NCI-H128 (cell line): ENCODE measurements around the gene ETNPPL.
"Not testable (repeated sequence)": the region's sequence is repeated elsewhere in the genome, so short reads cannot be mapped to it uniquely, and the experiment has no call there.

Experiments
- DNase-seq: peaks from one replicate; lab custom pipeline; 2025; ENCODE audit not compliant: unreplicated experiment; lab: John Stamatoyannopoulos, UW

ETNPPL gene

DNA sequence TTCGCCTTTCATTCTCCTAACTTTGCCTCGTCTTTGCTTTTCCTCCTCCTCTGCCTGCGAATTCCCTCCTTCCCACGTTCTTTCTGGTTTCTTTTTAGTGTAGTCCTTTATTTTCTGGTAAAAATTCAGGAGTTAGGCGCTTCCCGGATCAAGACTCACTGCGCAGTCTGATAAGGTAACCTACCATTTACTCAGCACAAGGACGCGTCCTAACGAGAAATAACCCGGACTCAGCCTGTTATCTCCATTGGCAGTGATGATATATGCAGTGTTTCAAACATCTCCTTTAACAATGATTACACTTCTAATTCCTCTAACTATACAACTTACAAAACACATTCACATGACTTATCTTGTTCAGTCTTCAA lies 357 bp upstream of the ETNPPL start:
- no peak for DNase-seq

DNA sequence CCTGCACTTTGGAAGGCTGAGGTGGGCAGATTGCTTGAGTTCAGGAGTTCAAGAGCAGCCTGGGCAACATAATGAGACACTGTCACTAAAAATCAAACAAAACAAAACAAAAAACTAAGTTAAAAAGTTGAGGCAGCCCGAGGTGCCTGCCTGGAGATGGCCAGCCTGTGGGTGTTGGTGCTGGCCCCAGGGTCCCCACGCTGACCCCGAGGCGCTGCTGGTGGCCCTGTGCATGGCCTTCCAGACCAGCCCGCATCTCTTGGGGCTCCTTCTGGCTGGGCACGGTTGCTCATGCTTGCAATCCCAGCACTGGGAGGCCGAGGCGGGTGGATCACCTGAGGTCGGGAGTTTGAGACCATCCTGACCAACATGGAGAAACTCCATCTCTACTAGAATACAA lies 4.4 kb downstream of the ETNPPL start:
- no peak for DNase-seq

GRCh38 chr4:108754327-108754726 lies 8.5 kb downstream of the ETNPPL start:
- DNase-seq: no peak

DNA sequence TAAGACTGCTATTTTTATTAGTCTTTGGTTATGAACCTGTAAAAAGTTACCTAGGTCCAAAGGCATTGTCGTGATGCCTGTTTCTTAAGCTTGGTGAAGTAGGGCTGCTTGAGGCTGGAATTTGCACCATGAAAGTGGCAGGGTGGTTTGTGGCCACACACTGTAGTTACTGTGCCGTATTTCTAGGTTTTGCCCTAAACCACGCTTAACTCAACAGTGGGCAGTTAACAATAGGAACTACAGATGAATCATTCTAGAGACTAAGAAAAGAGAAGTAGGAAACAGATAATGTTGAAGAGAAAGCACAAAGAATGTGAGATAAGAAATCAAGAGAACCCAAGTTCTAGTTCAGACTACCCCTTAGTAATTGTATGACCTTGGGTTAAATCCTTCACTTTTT lies 11.5 kb downstream of the ETNPPL start:
- DNase-seq: no peak

DNA sequence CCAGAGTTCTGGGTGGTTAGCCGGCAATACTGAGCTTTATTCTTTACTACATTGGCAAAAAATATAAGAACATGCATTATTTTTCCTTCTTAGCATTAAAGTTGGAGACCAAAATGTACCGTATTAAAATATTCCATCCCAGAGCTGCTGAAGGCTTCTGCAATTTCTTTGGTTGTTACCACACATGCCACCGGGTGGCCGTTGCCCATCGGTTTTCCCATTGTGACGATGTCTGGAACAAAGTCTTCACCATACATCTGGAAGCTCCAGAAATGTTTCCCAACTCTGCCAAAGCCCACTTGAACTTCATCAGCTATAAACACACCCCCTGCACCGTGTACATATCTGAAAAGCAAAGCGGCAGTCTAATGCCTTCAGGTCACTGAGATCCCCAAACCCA lies 13.7 kb downstream of the ETNPPL start:
- DNase-seq: no peak

- no peak for DNase-seq
Measured at GRCh38 chr4:108746511-108746910, 16.3 kb downstream of the ETNPPL start.

GRCh38 chr4:108744307-108744706 lies 18.5 kb downstream of the ETNPPL start:
- no peak for DNase-seq

DNA sequence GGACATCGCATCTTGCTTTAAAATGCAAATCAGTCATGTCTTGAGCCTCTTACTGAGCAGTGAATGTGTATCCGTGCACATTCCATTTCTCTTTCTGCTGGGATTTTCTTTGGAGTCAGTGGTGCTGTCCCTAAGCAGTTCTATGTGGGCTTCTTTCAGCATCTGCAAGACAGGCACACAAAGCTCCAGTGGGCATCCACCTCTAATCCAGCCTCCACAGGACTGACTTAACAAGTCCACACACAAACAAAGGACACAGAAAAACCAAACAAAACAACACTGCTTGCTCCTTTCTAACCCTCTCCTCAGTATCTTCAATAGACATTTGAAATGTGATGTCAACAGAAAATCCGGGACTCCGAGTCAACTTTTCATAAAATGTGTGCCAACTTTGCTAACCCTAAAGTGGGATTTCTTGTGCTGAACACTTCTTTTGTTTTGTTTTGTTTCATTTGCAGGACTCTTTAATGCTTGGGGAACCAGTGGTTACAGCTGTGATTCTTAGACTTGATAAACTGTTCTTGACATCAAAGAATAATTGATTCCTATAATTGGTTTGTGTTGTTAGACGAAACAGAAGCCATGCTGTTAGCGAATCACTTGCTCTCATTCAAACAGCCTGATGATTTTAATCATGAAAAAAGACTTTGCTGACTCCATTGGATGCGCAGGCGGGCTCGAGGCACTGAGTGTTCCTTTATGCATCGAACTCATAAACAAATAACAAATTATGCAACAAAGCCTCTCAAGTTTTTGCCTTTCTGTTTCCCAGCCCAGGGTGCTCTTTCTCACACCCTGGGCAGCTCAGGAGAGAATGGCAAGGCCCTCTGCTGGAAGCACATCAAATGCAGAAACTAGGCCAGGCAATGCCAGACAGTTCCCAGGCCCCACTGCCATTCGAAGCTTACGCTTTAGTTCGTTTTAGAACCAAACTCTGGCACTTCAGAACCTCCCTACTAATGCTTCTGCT lies 20.1 kb downstream of the ETNPPL start:
- DNase-seq: no peak

- no peak for DNase-seq
Measured at GRCh38 chr4:108738003-108738706, 24.7 kb downstream of the ETNPPL start.

GRCh38 chr4:108731006-108731405 lies 31.8 kb downstream of the ETNPPL start:
- no peak for DNase-seq

DNA sequence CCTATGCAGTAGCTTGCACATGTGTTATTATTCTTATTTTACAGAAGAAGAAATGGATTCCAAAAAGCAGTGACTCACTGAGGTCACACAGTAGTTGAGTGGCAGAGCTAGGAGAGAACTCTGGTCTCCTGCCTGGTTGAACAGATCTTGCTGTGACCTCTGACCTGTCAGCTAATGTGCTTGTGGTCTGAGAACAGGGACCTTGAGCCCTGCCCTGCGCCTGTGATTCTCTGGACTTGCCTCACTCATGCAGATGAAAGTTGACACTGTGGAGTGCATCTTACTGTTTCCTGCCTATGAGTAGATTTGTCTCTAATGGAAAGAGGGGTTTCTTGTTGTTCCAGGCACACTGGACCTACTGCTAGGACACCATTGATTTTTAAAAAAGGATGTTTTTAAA lies 32.3 kb downstream of the ETNPPL start:
- no peak for DNase-seq

DNA sequence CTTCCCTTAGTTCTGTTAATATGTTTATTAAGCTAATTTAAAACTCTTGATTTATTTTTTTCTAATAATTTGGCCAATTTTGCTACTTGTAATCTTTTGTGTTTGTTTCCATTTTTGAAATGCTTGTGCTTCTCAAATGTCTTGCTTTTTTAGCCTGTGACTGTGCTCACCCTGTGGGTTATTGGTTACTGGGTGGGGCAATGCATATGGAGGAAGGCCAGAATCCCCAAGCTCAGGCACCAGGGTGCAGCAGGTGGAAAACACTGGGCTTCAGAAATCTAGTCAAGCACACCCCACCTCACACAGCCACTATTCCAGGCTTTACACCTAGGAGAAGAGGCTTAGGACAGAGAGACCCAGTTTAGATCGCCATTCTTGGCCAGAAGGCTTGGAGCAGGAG lies 33.1 kb downstream of the ETNPPL start:
- DNase-seq: no peak

DNA sequence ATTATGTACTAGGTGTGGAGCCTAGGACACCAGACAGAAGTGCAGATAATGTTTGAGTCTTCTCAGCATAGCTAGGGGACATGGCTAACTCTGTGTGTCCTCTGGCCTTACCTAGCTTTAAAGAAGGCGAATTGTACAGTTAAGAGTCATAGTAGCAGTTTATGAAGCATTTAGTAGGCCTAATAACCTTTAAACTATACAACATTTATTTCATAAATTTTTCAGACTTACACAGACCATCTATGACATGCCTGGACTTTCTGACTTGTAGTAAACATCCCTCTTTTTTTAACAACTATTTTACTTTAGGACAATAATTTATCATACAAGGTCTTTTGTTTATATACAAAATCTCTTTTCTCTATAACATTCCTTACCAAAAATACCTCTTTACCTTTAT lies 37.4 kb downstream of the ETNPPL start:
- DNase-seq: no peak

GRCh38 chr4:108717386-108717785 lies 45.5 kb downstream of the ETNPPL start:
- no peak for DNase-seq

DNA sequence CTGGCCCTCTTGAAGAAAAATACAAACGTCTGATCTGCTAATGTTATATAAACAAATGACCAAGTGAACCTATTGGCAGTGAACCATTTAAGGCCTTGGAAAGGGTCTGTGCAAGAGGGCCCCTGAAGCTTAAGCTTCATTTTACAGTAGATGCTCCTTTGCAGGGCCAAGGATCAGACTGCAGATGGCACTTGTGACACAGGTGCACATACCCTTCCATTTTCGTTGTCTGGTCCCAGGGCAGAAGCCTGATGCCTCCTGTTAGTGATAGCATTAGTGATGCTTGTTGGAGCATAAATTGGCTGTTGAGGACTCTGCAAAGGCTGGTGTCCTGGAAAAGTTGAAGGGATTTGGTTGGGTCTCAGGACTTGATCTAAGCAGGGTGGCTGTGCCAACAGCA lies 46.5 kb downstream of the ETNPPL start:
- DNase-seq: no peak

GRCh38 chr4:108714880-108715279 lies 48.0 kb downstream of the ETNPPL start:
- DNase-seq: no peak

GRCh38 chr4:108710578-108710977 lies 52.3 kb downstream of the ETNPPL start:
- not testable (repeated sequence) for DNase-seq

DNA sequence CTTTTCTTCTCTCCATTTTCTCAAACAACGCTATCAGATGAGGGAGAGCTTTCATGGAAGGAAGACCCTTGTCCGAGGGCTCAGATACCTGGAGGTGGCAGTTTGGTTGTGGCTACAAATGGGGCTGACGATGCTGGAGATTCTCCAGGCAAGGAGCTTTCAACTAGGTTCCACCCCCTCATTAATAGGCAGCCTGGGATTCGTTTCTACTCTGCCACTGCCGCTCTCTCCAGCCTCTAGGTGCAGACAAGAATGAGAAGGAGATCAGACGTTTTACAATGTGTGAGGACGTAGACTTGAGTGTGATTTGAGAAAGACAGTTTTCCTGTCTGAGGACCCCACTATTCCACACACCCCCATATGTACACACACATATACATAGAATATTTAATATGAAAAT lies 53.1 kb downstream of the ETNPPL start:
- DNase-seq: no peak

DNA sequence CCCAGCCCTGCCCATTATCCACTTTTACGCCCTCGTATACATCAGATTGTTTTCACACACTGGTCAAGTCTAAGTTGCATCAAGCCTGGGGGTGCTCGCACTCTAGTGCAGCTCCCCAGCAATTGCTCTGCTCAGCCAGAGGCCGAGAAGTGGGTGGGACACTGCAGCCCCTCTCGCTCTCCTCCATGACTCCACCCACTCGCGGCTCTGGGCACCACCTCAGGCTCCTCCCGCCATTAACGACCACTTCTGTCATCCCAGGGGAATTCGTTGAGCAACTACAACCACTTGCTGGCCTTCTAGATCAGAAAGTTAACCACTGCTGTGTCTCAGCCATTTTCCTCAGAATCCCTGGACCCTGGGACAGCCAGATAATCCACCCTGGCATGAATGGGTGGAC lies 53.6 kb downstream of the ETNPPL start:
- DNase-seq: no peak

- DNase-seq: no peak
Measured at GRCh38 chr4:108706289-108706688, 56.6 kb downstream of the ETNPPL start.

DNA sequence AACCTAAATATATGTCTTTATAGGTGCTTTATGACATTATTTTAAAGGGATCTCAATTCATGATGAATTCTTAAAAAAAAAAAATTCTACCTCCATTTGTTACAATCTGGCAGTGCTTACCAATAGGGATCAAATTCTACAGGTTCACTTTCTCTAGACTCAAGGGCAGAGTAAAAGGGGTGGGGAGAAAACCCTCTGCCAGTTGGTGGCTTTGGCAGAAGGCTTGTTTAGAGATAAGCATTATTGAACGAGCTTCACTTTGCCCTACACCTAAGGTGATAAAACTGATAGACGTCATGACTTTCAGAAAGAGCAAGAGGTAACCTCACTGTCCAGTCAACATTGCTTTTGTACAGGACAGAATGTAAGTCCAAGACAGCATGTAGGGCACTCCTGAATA lies 58.9 kb downstream of the ETNPPL start:
- DNase-seq: no peak

- no peak for DNase-seq
Measured at GRCh38 chr4:108703370-108703769, 59.5 kb downstream of the ETNPPL start.
